SK-N-SH treated with all-trans-retinoic acid at 6 μM for 48 hours (cell line): ENCODE measurements around the gene TEAD1.

Experiments used
- CREB5 ChIP-seq: fragments of 250-450 bp; sonication (Bioruptor Pico); IDR thresholded peaks from 2 replicates; pipeline ENCODE4 v1.5.1; 2020; ENCODE audit warnings: low read depth, mild to moderate bottlenecking, moderate library complexity
- GLIS3 ChIP-seq: fragments of 250-450 bp; sonication (Bioruptor Pico); IDR thresholded peaks from 2 replicates; pipeline ENCODE4 v1.5.0; 2020; ENCODE audit warnings: mild to moderate bottlenecking, moderate library complexity
- ISL1 ChIP-seq: fragments of 250-450 bp; sonication (Bioruptor Pico); IDR thresholded peaks from 2 replicates; pipeline ENCODE4 v2.1.2; 2022; ENCODE audit warnings: mild to moderate bottlenecking, moderate library complexity
- RARB ChIP-seq: fragments of 250-450 bp; sonication (Bioruptor Pico); IDR thresholded peaks from 2 replicates; pipeline ENCODE4 v1.8.0; 2021; ENCODE audit warnings: mild to moderate bottlenecking, moderate library complexity
- SNAI2 ChIP-seq: fragments of 250-450 bp; sonication (Bioruptor Pico); IDR thresholded peaks from 2 replicates; pipeline ENCODE4 v1.5.0; 2020; ENCODE audit warnings: mild to moderate bottlenecking, moderate library complexity
- TSHZ2 ChIP-seq: fragments of 250-450 bp; sonication (Bioruptor Pico); IDR thresholded peaks from 2 replicates; pipeline ENCODE4 v1.5.0; 2020; ENCODE audit warnings: mild to moderate bottlenecking, moderate library complexity
- ZC3H10 ChIP-seq: fragments of 250-450 bp; sonication (Bioruptor Pico); IDR thresholded peaks from 2 replicates; pipeline ENCODE4 v1.5.1; 2021; ENCODE audit warnings: mild to moderate bottlenecking, moderate library complexity
- ZFP3 ChIP-seq: fragments of 250-450 bp; sonication (Bioruptor Pico); IDR thresholded peaks from 2 replicates; pipeline ENCODE4 v1.5.0; 2020; ENCODE audit warnings: mild to moderate bottlenecking, moderate library complexity
- ZFP30 ChIP-seq: fragments of 450-650 bp; formaldehyde crosslinking; IDR thresholded peaks from 2 replicates; pipeline ENCODE4 v1.5.0; 2022; ENCODE audit warnings: mild to moderate bottlenecking, moderate library complexity
- ZNF70 ChIP-seq: fragments of 450-650 bp; formaldehyde crosslinking; IDR thresholded peaks from 2 replicates; pipeline ENCODE4 v1.5.0; 2020; ENCODE audit warnings: mild to moderate bottlenecking, moderate library complexity

- TF ChIP-seq ZC3H10 (CRISPR knock-in tag) = no peak
- TF ChIP-seq CREB5 = no peak
- TF ChIP-seq ZNF70 = no peak
- no peak for TF ChIP-seq GLIS3 (CRISPR knock-in tag)
- no peak for TF ChIP-seq TSHZ2 (CRISPR knock-in tag)
- TF ChIP-seq ISL1 (CRISPR knock-in tag) = no peak
- TF ChIP-seq RARB (CRISPR knock-in tag) = no peak
- no peak for TF ChIP-seq ZFP3
- no peak for TF ChIP-seq ZFP30 (CRISPR knock-in tag)
- no peak for TF ChIP-seq SNAI2 (CRISPR knock-in tag)
These were observed 60.4 kb downstream of the TEAD1 start for GRCh38 chr11:12734625-12735024.
